HL-60 (cell line): Measurements from ENCODE around the gene IRAK2.

Experiments
- CTCF ChIP-seq: IDR thresholded peaks from one replicate; pipeline ENCODE4 v1.5.1; 2011; ENCODE audit warnings: low read length, control low read depth, inconsistent platforms; ENCODE audit not compliant: insufficient read depth
- GABPA ChIP-seq: IDR thresholded peaks from 2 replicates; pipeline ENCODE4 v1.6.1; 2012; ENCODE audit warnings: low read depth
- POLR2AphosphoS5 ChIP-seq: IDR thresholded peaks from 2 replicates; pipeline ENCODE4 v1.6.1; 2012; ENCODE audit warnings: low read depth
- REST ChIP-seq: IDR thresholded peaks from 2 replicates; pipeline ENCODE4 v1.6.1; 2012; ENCODE audit warnings: low read depth; ENCODE audit not compliant: insufficient replicate concordance

- TF ChIP-seq CTCF (no peak), GABPA (no peak), POLR2AphosphoS5 (no peak), REST (no peak)
Observed at GRCh38 chr3:10268116-10268515, 103.4 kb downstream of the IRAK2 start.
